HS-5 (cell line): ENCODE measurements around the gene METTL3.
"Not testable (repeated sequence)": the region's sequence is repeated elsewhere in the genome, so short reads cannot be mapped to it uniquely, and the experiment has no call there.

Experiments
- DNase-seq: peaks from one replicate; pipeline ENCODE4 v3.0.0-alpha.2; 2012; ENCODE audit warnings: low read depth

The METTL3 gene

DNA sequence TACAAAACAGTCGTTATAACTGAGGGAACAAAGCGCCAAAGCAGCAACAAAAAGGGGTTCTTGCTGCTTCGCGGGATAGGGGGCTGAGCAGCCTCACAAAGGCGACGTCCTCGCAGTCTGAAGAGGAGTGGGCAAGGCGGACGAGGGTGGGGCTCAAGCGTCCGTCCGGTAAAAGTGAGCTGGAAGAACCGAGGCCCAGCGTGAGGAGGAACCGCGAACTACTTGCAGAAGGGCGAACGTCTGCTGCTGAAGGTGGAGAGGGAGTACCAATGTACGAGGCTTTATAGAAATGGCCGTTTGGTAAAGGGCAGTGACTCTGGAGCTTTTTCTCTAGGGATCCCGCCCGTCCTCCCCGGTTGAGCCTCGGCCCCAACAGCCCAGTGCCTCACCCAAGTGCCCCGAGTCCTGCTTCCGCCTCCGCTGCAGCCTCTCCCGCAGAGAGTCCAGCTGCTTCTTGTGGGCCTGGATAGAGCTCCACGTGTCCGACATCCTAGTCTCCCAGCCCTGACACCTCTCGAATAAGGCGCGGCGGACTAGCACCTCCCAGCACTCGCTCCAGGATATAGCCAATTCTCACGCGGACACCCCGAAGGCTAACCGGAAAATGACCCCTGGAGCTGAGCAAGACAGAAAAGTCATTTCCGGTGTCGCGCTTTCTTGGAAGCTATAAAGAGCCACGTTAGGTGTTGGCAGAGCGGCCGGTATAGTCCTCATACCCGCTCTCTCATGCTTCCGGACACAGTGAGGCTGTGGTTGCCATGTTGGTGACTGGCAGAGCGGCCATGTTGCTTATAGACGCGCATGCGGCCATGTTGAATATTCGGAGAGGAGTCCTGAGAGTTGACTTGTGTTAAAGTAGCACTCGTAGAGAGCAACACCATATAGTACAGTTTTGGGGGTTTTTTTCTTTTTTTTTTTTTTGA lies at the start of gene METTL3:
METTL3 (minus strand) TSS at position 606 of the 923 bp plus-strand sequence; CDS start at position 489, 117 bp downstream.
- DNase-seq = peak; percentile 94

DNA sequence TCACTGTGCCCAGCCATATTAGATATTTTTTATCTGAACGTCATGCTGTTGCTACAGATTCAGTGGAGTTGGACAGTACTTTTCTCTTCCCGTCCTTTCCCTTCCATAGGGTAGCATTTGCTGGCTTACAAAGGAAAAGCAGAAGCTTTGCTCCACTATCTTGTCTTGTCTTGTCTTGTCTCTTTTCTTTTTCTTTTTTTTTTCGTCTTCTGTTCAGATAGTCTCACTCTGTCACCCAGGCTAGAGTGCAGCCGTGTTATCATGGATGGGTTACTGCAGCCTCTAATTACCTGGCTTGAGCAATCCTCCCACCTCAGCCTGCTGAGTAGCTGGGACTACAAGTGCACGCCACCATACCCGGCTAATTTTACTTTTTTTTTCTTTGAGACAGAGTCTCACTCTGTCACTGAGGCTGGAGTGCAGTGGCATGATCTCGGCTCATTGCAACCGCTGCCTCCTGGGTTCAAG lies 47.6 kb upstream of the METTL3 start:
- no peak for DNase-seq

DNA sequence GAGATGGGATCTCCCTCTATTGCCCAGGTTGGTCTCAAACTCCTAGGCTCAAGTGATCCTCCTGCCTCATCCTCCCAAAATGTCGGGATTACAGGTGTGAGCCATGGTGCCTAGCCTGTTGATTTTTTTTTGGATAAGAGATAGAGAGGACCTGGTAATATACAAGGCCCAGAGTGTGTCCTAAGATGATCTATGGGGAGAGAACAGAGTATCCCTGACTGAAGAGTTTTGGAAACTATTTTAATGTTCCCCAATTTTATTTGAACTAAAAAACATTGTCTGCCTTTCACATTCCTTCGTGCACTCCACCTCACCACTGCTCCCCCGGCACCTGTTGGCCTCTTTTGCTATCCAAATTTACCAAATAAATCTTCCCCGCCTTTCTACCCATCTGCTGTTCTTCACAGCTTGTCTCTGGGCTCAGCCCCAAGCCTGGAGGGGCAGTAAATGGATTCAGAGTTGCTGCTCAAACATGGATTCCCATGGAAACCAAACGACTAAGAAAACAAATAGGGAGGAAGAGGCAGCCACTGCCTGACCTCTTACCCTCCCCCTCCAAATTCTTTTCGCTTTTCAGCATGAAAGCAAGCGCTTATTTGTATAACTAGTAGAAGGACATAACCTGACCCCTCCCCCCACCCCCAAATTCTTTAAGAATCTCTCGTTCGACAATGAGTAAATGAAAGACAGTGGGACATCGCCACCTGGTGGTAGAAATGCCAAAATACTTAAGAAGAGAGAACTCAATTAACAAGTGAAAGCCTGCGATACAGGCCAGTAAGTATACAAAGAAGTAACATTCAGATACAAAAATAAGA lies 46.2 kb upstream of the METTL3 start:
- peak; percentile 61 for DNase-seq

DNA sequence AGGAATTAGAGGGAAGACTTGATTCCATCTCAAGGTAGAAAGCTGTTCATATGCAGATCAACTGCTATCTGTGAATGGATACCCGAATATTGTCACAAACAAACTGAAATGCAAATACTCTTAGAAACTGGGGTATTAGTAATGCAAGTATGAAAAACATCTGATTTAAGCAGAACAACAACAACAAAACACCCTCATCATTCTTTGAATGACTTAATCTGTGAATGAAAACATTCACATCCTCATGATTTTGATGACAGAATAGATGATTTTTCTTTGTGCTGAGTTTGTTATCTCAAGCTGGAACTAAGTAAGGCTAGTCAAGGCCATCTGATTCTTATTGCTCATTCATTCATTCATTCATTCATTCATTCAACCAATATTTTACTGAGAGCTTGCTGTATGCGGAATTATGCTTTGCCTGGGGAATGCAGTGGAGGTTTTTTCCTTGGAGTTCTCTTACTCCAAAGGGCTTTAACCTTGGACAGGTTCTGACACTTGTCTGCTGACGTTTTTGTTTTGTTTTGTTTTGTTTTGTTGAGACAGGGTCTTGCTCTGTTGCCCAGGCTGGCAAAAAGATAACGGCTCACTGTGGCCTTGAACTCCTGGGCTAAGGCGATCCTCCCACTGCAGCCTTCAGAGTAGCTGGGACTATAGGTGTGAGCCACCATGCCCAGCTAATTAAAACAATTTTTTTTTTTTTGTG lies 45.4 kb upstream of the METTL3 start:
- DNase-seq = no peak

DNA sequence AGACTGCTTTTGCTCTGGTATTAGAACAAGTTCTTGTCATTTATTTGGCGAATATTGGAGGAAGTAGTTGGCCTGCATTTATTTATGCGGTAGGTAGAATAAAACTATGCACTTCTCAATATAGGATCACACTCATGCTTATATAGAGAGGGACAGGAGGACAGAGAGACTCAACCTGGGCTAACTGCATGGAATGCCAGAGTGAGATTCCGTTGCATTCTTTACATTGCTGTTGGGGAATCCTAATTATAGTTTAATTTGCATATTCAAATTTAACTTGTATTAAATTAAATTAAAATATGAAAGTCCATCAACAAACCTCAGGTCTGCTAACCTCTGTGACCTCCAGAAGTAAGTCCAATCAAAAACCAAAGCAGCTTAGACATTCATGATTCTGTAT lies 42.1 kb upstream of the METTL3 start:
- DNase-seq = no peak

DNA sequence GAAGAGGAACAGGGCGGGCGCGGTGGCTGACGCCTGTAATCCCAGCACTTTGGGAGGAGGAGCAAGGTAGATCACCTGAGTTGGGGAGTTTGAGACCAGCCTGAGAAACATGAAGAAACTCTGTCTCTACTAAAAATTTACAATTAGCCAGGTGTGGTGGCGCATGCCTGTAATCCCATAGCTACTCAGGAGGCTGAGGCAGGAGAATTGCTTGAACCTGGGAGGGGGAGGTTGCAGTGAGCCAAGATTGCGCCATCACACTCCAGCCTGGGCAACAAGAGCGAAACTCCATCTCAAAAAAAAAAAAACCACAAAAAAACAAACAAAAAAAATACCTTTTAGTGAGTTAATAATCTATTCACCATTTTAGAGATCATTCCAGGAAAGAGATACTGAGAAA lies 33.4 kb upstream of the METTL3 start:
- DNase-seq = not testable (repeated sequence)

DNA sequence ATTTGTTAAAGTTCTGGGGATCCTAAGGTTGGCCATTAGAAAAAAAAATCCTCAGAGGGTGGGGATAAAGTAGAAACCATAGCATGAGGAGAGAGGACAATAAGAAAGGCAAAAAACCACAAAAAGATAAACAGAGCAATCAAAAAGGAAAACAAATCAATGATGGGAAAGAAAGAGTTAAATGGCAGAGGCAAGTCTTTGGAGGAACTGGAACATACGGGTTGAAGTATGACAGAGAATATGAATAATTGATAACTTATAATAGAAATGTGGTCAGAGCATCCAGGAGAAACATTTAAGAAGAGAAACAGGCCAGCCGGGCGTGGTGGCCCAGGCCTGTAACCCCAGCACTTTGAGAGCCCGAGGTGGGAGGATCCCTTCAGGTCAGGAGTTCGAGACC lies 32.8 kb upstream of the METTL3 start:
- DNase-seq = no peak

DNA sequence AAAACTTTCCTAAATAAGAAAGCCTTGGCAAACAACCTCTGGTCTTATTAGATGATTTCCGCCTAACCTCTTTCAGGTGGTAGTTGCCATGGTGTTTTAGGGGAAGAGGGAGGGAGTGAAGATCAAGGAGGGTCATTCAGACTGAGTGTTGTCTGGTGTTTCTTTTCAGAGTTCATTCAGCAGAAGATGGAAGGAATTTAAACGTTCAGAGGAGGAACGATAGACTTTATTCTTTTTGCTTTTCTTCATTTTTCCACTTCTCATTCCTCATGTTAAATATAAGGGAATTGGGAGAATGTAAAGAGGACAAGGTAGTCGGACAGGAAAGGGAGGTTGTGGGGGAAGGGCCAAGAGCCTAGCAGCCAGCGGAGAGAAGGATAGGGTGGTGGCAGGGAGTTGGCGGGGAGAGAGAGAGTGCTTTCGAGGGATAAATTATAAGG lies 32.4 kb upstream of the METTL3 start:
- no peak for DNase-seq

DNA sequence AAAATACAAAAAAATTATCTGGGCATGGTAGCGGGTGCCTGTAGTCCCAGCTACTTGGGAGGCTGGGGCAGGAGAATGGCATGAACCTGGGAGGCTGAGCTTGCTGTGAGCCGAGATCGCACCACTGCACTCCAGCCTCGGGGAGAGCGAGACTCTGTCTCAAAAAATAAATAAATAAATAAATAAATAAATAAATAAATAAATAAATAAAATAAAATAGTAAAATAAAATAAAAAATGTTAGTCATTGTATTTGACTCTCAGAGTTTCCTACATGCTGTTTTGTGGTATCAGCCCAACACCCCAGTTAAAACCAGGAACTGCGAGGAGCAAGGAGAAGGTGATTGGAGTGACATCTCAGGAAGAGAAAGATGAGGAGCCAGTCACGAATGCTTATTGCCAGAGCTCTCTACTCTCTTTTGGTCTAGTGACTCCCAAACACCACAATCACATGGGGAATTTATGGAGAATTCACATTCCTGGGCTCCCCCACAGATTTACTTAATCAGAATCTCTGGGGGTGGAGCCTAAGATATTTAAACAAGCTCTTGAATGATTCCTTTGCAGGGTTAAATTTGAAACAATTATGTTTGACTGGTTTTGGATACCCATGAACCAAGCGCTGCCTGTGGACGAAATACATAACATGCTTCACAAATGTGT lies 30.4 kb upstream of the METTL3 start:
- DNase-seq = no peak

DNA sequence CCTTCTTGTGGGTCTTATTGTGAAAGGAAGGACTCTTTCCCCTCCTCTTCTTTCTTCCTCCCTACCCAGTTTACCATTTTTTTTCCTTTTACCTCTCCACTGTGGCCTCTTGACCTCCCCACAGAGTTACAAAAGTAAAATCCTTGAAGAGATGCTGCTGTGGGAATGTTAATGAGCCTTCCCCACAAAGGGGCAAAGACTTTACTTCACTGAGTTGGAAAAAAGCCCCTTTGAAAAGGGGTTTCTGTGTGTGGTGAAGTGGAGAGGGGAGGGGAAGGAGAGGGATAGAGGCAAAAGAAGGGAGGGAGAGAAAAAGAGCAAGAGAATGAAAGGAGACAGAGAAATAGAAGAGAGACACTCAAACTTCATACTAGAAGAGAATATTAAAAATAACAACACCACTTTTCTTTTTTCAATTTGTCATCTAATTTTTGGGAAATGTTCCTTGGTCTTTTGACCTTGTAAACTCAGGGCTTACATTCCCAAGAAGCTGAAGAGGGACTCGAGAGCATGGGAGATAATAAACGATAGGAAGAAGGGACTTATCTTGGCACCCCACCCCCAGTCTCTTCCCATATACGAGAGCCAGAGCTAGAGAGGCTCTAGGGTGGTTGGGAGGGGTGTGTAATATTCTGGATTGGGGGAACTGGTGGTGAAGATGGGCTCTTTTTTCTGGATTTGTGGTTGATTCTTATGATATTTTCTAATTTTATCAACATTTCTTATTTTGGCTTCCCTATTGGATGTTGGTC lies 28.2 kb upstream of the METTL3 start:
- no peak for DNase-seq

DNA sequence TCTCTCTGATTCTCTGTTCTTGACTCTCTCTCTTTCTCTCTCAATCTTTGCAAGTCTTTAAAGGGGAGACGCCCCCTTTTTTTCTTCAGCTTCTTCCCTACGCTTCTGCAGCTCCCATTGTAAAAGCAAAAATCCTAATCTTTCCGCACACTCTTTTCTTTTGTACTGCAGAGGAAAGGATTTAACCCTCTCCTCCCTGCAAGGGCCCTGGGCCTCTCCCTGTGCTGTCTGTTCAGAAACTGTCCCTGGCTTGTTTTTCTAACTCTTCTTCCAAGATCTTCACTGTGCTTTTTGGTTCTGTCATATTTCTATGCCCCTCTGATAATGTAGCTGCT lies 25.9 kb upstream of the METTL3 start:
- no peak for DNase-seq

DNA sequence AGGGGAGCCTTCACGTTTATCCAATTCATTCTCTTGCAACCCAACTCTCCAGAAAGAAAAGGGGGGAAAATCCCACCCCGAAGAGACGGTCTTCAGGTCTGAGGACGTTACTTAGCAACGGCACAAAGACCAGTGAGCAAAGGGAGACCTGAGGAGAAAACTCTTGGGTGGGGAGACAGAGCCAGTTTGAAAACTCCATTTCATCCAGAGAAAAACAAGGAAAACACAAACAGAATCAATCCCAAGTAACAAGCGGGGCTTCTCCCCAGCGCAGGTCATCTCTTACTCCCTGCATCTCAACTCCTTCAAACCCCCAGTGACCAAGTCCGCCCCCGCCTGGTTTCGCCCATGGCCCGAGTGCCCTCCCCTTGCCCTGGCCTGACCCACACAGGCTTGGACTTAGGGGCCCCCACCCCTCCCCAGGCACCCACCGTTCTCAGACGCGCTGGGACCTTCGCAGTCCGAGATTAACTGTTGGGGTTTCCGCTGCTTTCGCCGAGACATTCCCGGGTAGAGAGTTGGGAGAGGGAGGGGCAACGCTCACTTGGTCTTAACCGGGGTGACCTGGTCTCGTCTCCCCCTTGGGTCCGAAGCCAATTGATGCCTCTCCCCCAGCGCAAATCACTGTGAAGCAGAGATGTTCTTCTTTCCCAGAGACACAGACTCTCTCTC lies 25.4 kb upstream of the METTL3 start:
- DNase-seq = no peak

DNA sequence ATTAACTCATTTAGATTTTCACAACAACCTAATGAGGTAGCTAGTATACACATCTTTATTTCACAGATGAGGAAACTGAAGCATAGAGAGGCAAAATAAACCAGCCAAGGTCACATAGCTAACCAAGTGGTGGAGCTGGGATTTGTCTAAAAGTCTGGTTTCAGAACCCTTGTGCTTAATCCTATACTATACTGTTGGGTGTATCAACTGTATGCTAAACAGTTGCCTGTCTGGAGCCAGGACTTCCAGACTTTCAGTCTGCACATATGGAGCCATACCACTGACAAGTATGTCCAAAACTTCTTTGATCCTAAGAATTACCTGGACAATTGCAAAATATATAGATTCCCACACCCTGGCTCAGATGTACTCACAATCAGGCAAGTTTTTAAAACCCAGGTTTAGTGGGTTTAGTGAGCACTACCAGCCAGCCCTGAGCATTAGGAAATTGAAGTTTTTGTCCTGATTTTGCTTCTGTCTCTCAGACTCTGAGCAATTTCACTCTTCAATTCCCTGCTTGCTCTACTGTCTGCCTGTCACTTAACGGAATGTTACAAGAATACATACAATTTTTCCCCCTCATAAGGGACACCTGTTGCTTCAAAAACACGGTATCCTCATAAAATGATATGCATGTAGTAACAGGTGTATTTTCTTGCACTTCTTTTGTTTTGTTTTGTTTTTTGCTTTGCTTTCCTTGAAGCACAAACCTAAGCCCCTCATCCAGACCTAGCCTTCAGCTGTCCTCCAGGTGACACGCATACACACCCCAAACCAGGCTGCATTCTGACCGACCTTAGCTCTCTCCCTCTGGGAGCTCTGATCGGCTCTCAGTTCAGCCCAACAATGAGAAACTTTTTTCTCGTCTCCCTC lies 24.6 kb upstream of the METTL3 start:
- DNase-seq = no peak

DNA sequence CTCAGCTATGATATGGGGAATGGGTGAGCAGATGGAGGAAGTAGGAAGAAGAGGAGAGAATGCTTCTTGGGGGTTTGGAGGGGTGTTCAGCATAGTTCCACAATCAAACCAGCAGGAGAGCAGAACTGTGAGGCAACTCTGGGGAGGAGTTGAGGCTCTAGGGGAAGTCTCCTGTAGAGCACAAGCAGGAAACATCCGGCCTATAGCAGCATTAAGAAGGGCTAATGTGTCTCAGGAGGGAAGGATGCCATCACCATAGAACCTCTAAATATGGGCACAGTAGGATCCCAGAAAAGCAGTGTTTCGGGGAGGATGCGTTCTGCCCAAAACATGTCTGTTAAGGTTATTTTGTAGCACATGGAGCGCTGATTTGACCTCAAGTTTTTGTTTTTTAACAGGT lies 23.4 kb upstream of the METTL3 start:
- no peak for DNase-seq

DNA sequence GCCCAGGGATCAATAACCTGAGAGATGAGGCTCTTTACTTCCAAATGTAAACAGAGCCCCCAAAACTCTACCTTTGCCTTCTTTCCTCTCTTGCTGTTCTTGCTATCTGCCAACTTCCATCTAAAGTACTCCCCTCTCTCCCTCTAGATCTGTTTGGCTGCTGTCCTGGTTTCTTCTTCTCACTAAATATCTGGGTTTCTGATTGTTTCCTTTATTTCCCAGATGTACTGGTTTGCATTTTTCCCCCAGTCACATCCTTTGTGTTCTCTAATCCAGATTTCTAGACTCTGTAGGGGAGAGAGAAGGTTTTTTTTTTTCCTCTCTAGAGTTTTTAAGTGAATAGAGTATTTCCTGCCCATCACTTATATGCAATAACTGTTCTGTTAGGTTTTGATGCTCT lies 22.2 kb upstream of the METTL3 start:
- DNase-seq = no peak

DNA sequence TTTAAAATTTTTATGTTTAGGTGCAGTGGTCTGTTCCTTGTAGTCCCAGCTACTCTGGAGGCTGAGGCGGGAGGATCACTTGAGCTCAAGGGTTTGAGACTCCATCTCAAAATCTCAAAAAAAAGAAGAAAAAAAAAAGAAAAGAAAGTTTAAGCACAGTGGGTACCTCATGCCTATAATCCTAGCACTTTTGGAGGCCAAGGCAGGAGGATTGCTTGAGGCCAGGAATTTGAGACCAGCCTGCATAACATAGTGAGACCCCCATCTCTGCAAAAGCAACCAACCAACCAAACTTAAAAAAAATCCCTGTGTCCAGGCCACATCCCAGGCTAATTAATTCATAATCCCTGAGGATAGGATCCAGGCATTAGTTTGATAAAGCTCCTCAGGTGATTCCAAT lies 18.4 kb upstream of the METTL3 start:
- DNase-seq = no peak

DNA sequence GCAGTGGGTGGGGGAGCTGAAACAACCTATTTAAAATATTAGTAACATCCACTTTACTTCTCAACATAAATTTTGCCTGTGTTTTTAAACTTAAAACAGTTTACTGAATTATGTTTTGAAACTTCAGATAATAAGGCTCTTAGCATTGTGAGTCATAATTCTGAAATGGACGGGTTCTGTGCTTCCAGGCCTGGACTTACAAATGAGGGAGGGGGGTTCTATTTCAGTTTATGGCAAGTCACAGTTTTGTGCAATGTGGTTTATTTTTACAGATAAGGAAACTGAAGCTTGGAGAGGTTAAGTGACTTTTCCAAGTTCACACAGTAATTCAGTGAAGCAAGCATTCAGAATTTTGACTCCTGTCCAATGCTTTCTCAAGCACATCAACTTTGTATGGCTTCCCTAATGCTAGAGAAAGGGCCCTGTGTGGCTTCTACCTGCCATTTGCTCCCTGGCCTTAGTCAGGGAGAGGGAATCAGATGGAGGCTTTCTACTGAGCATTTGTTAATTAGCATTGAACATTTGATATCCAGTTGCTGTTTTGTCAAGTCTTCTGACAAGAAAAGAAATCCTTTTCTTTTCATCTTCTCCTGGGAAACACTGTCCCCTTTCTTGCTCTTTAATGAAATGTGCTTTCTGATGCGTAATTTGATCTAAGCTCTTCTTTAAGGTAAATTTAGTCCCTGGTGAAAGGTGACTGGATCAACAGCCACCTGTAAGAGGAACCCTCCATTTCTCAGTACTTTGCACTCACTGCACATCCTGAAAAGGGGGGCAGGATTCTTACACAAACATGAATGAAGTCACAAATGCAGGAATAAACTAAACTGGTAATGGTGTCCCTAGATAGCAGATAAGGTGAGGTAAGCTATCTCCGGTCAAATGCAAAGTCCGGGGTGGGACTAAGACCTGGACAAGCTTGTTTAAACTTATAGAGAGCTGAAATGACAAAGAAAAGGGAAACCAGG lies 17.5 kb upstream of the METTL3 start:
- no peak for DNase-seq

DNA sequence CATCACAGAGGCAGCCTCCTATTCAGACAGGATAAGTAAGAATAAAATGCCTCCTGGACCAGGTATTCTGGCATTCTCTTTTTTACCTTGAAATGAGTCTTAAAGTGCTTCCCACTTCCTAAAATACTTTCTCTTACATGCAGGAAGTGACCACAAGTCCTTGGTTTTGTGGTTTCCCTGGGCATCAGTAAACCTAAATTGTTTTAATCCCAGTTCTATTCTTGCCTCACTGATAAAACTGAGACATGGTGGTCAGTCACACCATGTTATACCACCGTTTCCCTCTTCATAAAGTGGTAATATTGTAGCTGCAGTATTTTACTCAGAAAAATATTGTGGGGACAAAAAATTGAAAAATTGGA lies 16.2 kb upstream of the METTL3 start:
- DNase-seq = no peak
